ENCODE data around the gene YPEL2. TPM values are rescaled to one million over a fixed set of nuclear protein-coding genes. Genes with fewer than 3 reads are reported as not detected.
A peak's percentile ranks its signal among the peaks of the same experiment; 100 is the strongest.

The YPEL2 gene
- total RNA-seq, 2 donors from 2014 or later = 17.2 to 25.7 TPM

DNA sequence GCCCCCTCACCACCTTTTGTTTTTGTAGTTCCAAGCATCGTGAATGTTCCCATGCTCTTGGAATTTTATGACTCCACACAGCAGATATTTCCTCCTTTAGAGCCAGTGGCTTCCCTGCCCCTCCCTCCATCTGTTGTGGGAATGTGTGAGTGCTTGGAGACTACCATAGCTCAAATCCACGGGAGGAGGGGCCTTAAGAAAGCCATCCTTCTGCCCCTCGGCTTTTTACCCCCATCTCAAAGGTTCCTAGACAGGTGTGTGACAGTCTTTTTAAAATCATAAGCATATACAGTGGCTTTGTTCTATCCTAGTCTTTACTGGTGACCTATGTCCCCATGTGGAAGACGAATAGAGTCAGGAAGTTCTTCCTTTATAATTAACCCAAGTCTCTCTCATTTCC lies 47.2 kb downstream of the YPEL2 start:
- Histone ChIP-seq H3K9ac (ENCODE audit: low read depth in 2 of 2, low read length in 2 of 2) (peak overlapping the region in 1 of 2 donors; percentile 21), H3K4me3 (no peak overlapping the region), H3K4me1 (peaks cover 33% of the 10 kb centered on the region), H3K9me3 (no peaks in the 10 kb centered on the region), H3K36me3 (no peaks in the 10 kb centered on the region), H3K27ac (peak overlapping the region; percentile 78), H3K27me3 (no peaks in the 10 kb centered on the region)
- DNase-seq = peak; percentile 71
- TF ChIP-seq, protein P1, sequence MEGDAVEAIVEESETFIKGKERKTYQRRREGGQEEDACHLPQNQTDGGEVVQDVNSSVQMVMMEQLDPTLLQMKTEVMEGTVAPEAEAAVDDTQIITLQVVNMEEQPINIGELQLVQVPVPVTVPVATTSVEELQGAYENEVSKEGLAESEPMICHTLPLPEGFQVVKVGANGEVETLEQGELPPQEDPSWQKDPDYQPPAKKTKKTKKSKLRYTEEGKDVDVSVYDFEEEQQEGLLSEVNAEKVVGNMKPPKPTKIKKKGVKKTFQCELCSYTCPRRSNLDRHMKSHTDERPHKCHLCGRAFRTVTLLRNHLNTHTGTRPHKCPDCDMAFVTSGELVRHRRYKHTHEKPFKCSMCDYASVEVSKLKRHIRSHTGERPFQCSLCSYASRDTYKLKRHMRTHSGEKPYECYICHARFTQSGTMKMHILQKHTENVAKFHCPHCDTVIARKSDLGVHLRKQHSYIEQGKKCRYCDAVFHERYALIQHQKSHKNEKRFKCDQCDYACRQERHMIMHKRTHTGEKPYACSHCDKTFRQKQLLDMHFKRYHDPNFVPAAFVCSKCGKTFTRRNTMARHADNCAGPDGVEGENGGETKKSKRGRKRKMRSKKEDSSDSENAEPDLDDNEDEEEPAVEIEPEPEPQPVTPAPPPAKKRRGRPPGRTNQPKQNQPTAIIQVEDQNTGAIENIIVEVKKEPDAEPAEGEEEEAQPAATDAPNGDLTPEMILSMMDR (IDR thresholded peaks at IDR 0.05) = no peak
- intact Hi-C loops (cut with DNase I) = no loop called here

DNA sequence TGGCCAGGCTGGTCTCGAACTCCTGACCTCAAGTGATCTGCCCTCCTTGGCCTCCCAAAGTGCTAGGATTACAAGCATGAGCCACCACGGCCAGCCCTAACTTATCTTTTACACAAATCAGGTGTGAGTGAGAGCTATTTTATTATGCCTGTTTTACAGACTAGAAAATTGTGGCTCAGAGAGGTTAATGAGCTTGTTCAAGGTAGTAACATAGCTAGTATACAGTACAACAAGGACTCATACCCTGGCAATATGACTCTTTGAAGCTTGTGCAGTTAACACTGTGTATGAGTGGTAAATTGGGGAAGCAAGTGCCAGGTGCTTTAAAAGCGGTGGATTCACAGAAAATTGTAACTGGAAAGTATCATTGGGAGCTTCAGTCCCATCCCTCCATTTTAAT lies 49.0 kb downstream of the YPEL2 start:
- no peaks in the 10 kb centered on the region for H3K9me3 ChIP-seq
- peak overlapping the region; percentile 66 for H3K27ac ChIP-seq
- TF ChIP-seq, protein P1 (IDR thresholded peaks at IDR 0.05) = no peak
- intact Hi-C loops (cut with DNase I) = no loop called here
- peak overlapping the region in 1 of 2 donors; percentile 80 for H3K9ac ChIP-seq (ENCODE audit: low read depth in 2 of 2, low read length in 2 of 2)
- no peak for DNase-seq
- no peaks in the 10 kb centered on the region for H3K27me3 ChIP-seq
- no peaks in the 10 kb centered on the region for H3K36me3 ChIP-seq
- H3K4me1 ChIP-seq = peaks cover 28% of the 10 kb centered on the region
- H3K4me3 ChIP-seq = no peak overlapping the region

DNA sequence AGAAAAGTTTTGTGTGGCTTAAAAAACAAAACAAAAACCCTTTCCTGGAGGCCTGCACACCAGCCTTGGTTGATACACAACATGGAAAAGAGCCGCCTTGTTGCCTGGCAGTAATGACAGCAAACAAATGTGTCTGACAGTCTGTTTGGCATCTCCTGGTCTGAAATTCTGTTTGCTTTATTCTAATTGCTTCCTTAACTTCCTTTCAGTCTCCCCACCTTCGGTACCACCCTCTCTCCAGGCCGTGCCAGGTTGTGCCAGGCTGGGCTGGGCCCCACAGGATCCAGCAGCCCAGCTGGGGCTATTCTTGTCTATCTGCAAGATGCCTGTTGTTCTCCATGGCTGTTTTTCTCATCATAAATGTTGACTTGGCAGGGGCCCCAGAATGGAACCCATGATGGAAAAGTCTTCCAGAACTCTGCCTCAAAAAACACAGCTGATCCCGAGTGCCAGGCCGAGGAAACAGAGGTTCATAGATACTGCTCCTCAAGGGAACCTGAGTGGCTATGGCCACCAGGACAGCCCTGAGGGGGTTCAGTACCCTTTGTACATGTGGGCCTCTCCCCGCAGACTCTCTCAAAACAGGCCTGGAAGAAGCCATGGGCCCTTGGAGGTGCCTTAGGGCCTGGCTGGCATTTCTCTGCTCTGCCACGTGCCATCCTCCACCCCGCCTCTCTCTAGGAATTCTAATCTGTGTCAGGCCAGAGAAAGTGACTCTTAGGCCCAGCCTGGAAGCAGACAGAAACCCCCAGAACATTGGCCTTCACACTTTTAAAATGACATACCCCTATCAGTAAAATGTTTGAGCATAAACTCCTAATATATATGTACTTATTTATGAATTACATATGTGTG lies 50.5 kb downstream of the YPEL2 start:
- DNase-seq = peak; percentile 84
- Histone ChIP-seq H3K9me3 (no peaks in the 10 kb centered on the region), H3K4me1 (peaks cover 28% of the 10 kb centered on the region), H3K4me3 (no peak overlapping the region), H3K9ac (ENCODE audit: low read depth in 2 of 2, low read length in 2 of 2) (peak overlapping the region in 1 of 2 donors; percentile 80), H3K27me3 (no peaks in the 10 kb centered on the region), H3K36me3 (no peaks in the 10 kb centered on the region), H3K27ac (peak overlapping the region; percentile 66)
- TF ChIP-seq, protein P1 (IDR thresholded peaks at IDR 0.05) = no peak
- intact Hi-C loops (cut with DNase I) = no loop called here

DNA sequence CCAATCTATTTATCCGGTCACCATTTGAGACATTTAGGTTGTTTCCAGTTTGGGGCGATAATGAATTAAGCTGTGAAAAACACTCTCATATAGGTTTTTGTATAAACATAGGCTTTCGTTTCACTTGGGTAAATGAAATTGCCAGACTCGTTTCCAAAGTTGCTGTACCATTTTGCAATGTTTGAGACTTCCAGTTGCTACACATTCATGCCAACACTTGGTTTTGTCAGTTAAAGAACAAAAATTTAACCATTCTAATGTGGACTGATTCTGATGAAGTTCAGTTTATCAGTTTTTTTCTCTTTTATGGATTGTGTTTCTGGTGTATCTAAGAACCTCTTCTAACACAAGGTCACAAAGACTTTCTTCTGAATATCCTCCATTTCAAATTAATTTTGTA lies 52.4 kb downstream of the YPEL2 start:
- H3K36me3 ChIP-seq = no peaks in the 10 kb centered on the region
- H3K9ac ChIP-seq (ENCODE audit: low read depth in 2 of 2, low read length in 2 of 2) = no peak overlapping the region
- no peaks in the 10 kb centered on the region for H3K9me3 ChIP-seq
- intact Hi-C loops (cut with DNase I) = no loop called here
- no peak overlapping the region for H3K4me3 ChIP-seq
- H3K27ac ChIP-seq = no peak overlapping the region
- DNase-seq = no peak
- H3K27me3 ChIP-seq = no peaks in the 10 kb centered on the region
- TF ChIP-seq, protein P1 (IDR thresholded peaks at IDR 0.05) = no peak
- H3K4me1 ChIP-seq = peaks cover 19% of the 10 kb centered on the region

DNA sequence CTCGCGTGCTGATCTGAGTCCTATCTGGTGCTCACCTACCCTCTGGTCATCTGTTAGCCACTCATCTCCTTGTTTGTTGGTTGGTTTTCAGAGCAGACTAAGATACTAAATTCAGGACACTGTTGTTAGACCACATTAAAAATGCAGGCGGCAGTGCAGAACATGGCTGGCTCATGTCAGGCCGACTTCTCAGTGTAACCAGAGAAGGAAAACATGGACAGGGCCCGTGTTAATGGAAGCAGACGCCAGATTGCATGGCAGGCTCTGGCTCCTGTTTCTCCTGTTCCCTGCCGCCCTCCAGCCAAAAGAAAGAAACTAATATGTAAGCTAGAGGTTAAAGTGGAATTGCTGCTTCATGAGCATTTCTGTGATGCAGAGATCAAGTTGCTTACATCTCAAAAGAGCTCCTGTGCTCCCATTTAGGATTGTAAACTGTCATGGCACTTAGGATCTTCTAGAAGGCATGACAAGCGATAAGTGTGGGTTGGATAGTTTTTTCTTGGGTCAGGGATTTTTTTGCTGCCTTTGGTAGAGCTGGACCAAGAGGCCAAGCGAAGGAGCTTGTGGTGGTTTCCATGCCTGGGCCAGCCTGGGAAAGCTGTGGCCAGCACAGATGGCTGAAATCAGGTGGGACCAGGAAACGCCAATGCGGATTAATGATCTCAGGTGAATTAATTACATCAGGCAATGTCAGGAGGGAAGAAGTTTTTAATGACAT lies 56.1 kb downstream of the YPEL2 start:
- Histone ChIP-seq H3K36me3 (peaks cover 9% of the 10 kb centered on the region), H3K27me3 (no peaks in the 10 kb centered on the region), H3K9me3 (no peaks in the 10 kb centered on the region), H3K27ac (no peak overlapping the region), H3K9ac (ENCODE audit: low read depth in 2 of 2, low read length in 2 of 2) (no peak overlapping the region), H3K4me3 (no peak overlapping the region), H3K4me1 (no peaks in the 10 kb centered on the region)
- no peak for DNase-seq
- intact Hi-C loops (cut with DNase I) = no loop called here
- TF ChIP-seq, protein P1 (IDR thresholded peaks at IDR 0.05) = no peak

All from colonic mucosa (tissue), 4 donors.